Prostate gland (tissue), 2 donors: ENCODE measurements around the gene RNF227. TPM values are rescaled to one million over a fixed set of nuclear protein-coding genes. Genes with fewer than 3 reads are reported as not detected.

Experiments used
- DNase-seq: peaks from one replicate; pipeline ENCODE4 v3.0.0-alpha.2; 2019; ENCODE audit warnings: low spot score
- H3K27ac ChIP-seq, 2 donors: fragments of 200-600 bp; sonication (generic); 2 replicates each; pipeline ENCODE4 v1.5.1; 2017 to 2019
- H3K27me3 ChIP-seq: fragments of 200-600 bp; sonication (generic); replicated peaks from 2 replicates; pipeline ENCODE4 v1.5.1; 2019; ENCODE audit not compliant: insufficient read depth
- H3K36me3 ChIP-seq, 2 donors: fragments of 200-600 bp; sonication (generic); 1 replicate in 1 of 2; 2 replicates in 1 of 2; pipeline versions ENCODE4 v1.5.1 to v1.8.1; 2017 to 2019
- H3K4me1 ChIP-seq: fragments of 200-600 bp; sonication (generic); replicated peaks from 2 replicates; pipeline ENCODE4 v1.5.1; 2019
- H3K4me3 ChIP-seq, 2 donors: fragments of 200-600 bp; sonication (generic); 2 replicates each; pipeline ENCODE4 v1.5.1; 2017 to 2019
- H3K9me3 ChIP-seq: fragments of 200-600 bp; sonication (generic); 2 replicates; pipeline ENCODE4 v1.5.1; 2017
- CTCF ChIP-seq, 4 experiments: fragments of 200-600 bp in 2 of 4; fragments of 450-650 bp in 2 of 4; sonication (generic) in 2 of 4; IDR thresholded peaks; 1 replicate in 3 of 4; 2 replicates in 1 of 4; pipeline ENCODE4 v1.5.1; 2016 to 2019; ENCODE audit warnings: antibody characterized with exemption in 4 of 4, mild to moderate bottlenecking in 2 of 4, moderate library complexity in 2 of 4
- POLR2A ChIP-seq: fragments of 450-650 bp; IDR thresholded peaks from one replicate; pipeline ENCODE4 v1.6.1; 2016; ENCODE audit warnings: antibody characterized with exemption, mild to moderate bottlenecking
- POLR2AphosphoS5 ChIP-seq: sonication (generic); formaldehyde crosslinking; IDR thresholded peaks from one replicate; pipeline ENCODE4 v1.6.1; 2017; ENCODE audit warnings: antibody characterized with exemption
- WGBS: methylation state at CpG from one replicate; pipeline ENCODE4 v1.1.5; 2018; 5-methylcytosine and 5-hydroxymethylcytosine counted together
- intact Hi-C: fragments of 100-400 bp; cut with DNase I; formaldehyde crosslinking; loops from one replicate; pipeline ENCODE4 v1.14.2; 2022
- total RNA-seq, 2 donors: library from RNA; depleted of rRNA; stranded (reverse); fragments of >200 nt; gene quantifications; one replicate each; pipeline ENCODE4 v1.1.0, GENCODE V29; 2016

The RNF227 gene
- total RNA-seq, 2 donors from 2014 or later, result 7.8 to 32.4 TPM

GRCh38 chr17:7903154-7904103 is 12.7 kb downstream of the RNF227 start:
- H3K27ac ChIP-seq, result peak overlapping the region; percentile 29 to 76
- no peak overlapping the region for H3K4me3 ChIP-seq
- peaks cover 3% of the 10 kb centered on the region for H3K4me1 ChIP-seq
- H3K27me3 ChIP-seq, result no peaks in the 10 kb centered on the region
- TF ChIP-seq POLR2A, result no peak
- peak; percentile 69 for TF ChIP-seq POLR2AphosphoS5
- H3K36me3 ChIP-seq, result peaks cover 45 to 49% of the 10 kb centered on the region in 2 donors
- DNase-seq, result peak; percentile 57
- H3K9me3 ChIP-seq, result no peaks in the 10 kb centered on the region
- WGBS, result 56% methylated on average over 22 of the region's 22 CpGs
- intact Hi-C loops, result no loop called here

GRCh38 chr17:7897773-7898172 is 18.3 kb downstream of the RNF227 start:
- DNase-seq, result no peak
- 33% methylated on average over 6 of the region's 6 CpGs for WGBS
- Histone ChIP-seq H3K4me1 (no peaks in the 10 kb centered on the region), H3K4me3 (no peak overlapping the region), H3K9me3 (no peaks in the 10 kb centered on the region), H3K36me3 (peaks cover 28 to 46% of the 10 kb centered on the region in 2 donors), H3K27me3 (no peaks in the 10 kb centered on the region), H3K27ac (peak overlapping the region in 1 of 2 donors; percentile 4)
- intact Hi-C loops, result loop anchor here (5.0 kb wide), 1 partner anchor 35 kb away; no protein-coding TSS in a partner anchor
- TF ChIP-seq CTCF (IDR thresholded peaks at IDR 0.05), result peak in 2 of 4 experiments; percentile 55 to 56
- TF ChIP-seq POLR2AphosphoS5, result peak; percentile 23
- TF ChIP-seq POLR2A, result no peak

GRCh38 chr17:7897090-7897489 is 19.0 kb downstream of the RNF227 start:
- Histone ChIP-seq H3K27me3 (no peaks in the 10 kb centered on the region), H3K4me3 (no peak overlapping the region), H3K36me3 (peaks cover 28 to 46% of the 10 kb centered on the region in 2 donors), H3K27ac (no peak overlapping the region), H3K9me3 (no peaks in the 10 kb centered on the region), H3K4me1 (no peaks in the 10 kb centered on the region)
- WGBS, result 80% methylated on average over 13 of the region's 13 CpGs
- no peak for DNase-seq
- TF ChIP-seq POLR2A (no peak), CTCF (IDR thresholded peaks at IDR 0.05) (no peak), POLR2AphosphoS5 (no peak)
- intact Hi-C loops, result loop anchor here (5.0 kb wide), 1 partner anchor 35 kb away; no protein-coding TSS in a partner anchor

GRCh38 chr17:7894866-7895265 is 21.2 kb downstream of the RNF227 start:
- H3K4me1 ChIP-seq, result peaks cover 3% of the 10 kb centered on the region
- no peak for DNase-seq
- no peak overlapping the region for H3K4me3 ChIP-seq
- H3K9me3 ChIP-seq, result no peaks in the 10 kb centered on the region
- intact Hi-C loops, result loop anchor here (5.0 kb wide), 1 partner anchor 33 kb away; no protein-coding TSS in a partner anchor
- WGBS, result 85% methylated on average over 8 of the region's 8 CpGs
- TF ChIP-seq POLR2AphosphoS5 (no peak), CTCF (IDR thresholded peaks at IDR 0.05) (no peak), POLR2A (no peak)
- H3K27me3 ChIP-seq, result no peaks in the 10 kb centered on the region
- peaks cover 25 to 43% of the 10 kb centered on the region in 2 donors for H3K36me3 ChIP-seq
- no peak overlapping the region for H3K27ac ChIP-seq

GRCh38 chr17:7894226-7894625 is 21.9 kb downstream of the RNF227 start:
- DNase-seq, result no peak
- WGBS, result 88% methylated on average over 9 of the region's 9 CpGs
- Histone ChIP-seq H3K4me1 (peaks cover 10% of the 10 kb centered on the region), H3K4me3 (no peak overlapping the region), H3K27ac (no peak overlapping the region), H3K9me3 (no peaks in the 10 kb centered on the region), H3K36me3 (peaks cover 20 to 37% of the 10 kb centered on the region in 2 donors), H3K27me3 (no peaks in the 10 kb centered on the region)
- TF ChIP-seq CTCF (IDR thresholded peaks at IDR 0.05) (no peak), POLR2A (no peak), POLR2AphosphoS5 (no peak)
- intact Hi-C loops, result no loop called here
